Upper lobe of left lung (tissue), 4 donors: ENCODE data around the gene ANKRD63.

ENCODE experiments used
- EP300 ChIP-seq, 4 donors: sonication (generic); formaldehyde crosslinking; IDR thresholded peaks; one replicate each; pipeline ENCODE4 v1.5.1; 2017; ENCODE audit warnings: antibody characterized with exemption in 4 of 4, control low read depth in 2 of 4
- POLR2A ChIP-seq, 4 donors: fragments of 450-650 bp; IDR thresholded peaks; one replicate each; pipeline ENCODE4 v1.5.1; 2016 to 2017; ENCODE audit warnings: antibody characterized with exemption in 4 of 4, mild to moderate bottlenecking in 2 of 4
- POLR2AphosphoS5 ChIP-seq, 2 donors: sonication (generic); formaldehyde crosslinking; IDR thresholded peaks; one replicate each; pipeline ENCODE4 v1.5.1; 2017; ENCODE audit warnings: antibody characterized with exemption in 2 of 2
- TF ChIP-seq, protein P1 (sequence below), 6 experiments: fragments of 450-650 bp in 4 of 6; fragments of 200-600 bp in 2 of 6; sonication (generic) in 2 of 6; IDR thresholded peaks; one replicate each; pipeline ENCODE4 v1.5.1; 2016 to 2019; ENCODE audit warnings: antibody characterized with exemption in 6 of 6

DNA sequence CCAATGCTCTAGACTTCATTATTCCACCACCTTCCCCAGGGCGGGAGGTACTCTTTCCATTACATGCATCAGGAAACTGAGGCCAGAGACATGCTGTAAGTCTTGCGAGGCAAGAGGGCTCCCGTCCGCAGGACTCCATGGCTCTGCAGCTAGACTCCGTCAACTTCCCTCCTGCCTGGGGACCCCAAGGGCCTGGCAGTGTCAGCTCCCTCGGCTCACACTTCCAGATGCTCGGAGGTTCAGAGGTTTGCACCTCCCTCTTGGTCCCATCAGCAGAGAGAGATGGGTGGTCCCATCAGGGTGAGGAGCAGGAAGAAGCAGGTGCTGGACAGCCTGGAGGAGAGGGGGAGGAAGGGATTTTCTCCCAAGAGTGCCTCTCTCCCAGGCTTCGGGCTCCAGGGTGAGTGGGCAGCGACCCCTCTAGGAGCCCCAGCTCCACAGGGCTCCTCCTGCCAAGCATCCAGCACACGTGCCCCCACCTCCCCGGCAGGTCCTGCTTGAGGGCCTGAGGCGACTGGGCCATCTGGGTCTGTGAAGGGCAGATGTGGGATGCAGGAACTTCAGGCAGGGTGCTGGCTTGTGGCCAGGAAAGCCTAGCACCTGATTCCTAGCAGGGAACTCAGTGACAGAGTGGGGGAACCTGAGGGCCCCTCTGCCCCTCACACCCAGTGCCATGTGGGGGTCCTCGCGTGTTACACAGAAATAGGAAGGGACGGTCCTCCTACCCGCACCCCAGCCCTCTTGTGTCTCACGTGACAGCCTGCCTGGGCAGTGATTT lies 34.7 kb downstream of the ANKRD63 start:
- TF ChIP-seq, protein P1, sequence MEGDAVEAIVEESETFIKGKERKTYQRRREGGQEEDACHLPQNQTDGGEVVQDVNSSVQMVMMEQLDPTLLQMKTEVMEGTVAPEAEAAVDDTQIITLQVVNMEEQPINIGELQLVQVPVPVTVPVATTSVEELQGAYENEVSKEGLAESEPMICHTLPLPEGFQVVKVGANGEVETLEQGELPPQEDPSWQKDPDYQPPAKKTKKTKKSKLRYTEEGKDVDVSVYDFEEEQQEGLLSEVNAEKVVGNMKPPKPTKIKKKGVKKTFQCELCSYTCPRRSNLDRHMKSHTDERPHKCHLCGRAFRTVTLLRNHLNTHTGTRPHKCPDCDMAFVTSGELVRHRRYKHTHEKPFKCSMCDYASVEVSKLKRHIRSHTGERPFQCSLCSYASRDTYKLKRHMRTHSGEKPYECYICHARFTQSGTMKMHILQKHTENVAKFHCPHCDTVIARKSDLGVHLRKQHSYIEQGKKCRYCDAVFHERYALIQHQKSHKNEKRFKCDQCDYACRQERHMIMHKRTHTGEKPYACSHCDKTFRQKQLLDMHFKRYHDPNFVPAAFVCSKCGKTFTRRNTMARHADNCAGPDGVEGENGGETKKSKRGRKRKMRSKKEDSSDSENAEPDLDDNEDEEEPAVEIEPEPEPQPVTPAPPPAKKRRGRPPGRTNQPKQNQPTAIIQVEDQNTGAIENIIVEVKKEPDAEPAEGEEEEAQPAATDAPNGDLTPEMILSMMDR (IDR thresholded peaks at IDR 0.05), result no peak
- no peak for TF ChIP-seq POLR2A (IDR thresholded peaks at IDR 0.05)
- TF ChIP-seq POLR2AphosphoS5 (IDR thresholded peaks at IDR 0.05), result no peak
- no peak for TF ChIP-seq EP300 (IDR thresholded peaks at IDR 0.05)
